ENCODE data around the gene EEIG1.
"Not testable (repeated sequence)": the region's sequence is repeated elsewhere in the genome, so short reads cannot be mapped to it uniquely, and the experiment has no call there.

Gene EEIG1

GRCh38 chr9:127980706-127981558 lies at the start of gene EEIG1:
TSS of gene EEIG1 (minus strand) at chr9:127980989. CDS start at chr9:127980137, 852 bp downstream.
- DNase-seq (ENCODE audit: low read depth), result peak; percentile 97

GRCh38 chr9:128027705-128028104 lies 46.9 kb upstream of the EEIG1 start:
- no peak for DNase-seq (ENCODE audit: low read depth)

- DNase-seq (ENCODE audit: low read depth), result no peak
Measured at GRCh38 chr9:128026773-128027541, 46.2 kb upstream of the EEIG1 start.

GRCh38 chr9:128026255-128026772 lies 45.5 kb upstream of the EEIG1 start:
- peak; percentile 63 for DNase-seq (ENCODE audit: low read depth)

GRCh38 chr9:128025736-128026135 lies 44.9 kb upstream of the EEIG1 start:
- DNase-seq (ENCODE audit: low read depth), result no peak

GRCh38 chr9:128024761-128025308 lies 44.0 kb upstream of the EEIG1 start:
- DNase-seq (ENCODE audit: low read depth), result no peak

- not testable (repeated sequence) for DNase-seq (ENCODE audit: low read depth)
Measured at GRCh38 chr9:128023671-128024070, 42.9 kb upstream of the EEIG1 start.

GRCh38 chr9:128022886-128023285 lies 42.1 kb upstream of the EEIG1 start:
- DNase-seq (ENCODE audit: low read depth), result no peak

- DNase-seq (ENCODE audit: low read depth), result no peak
Measured at GRCh38 chr9:128021098-128021497, 40.3 kb upstream of the EEIG1 start.

GRCh38 chr9:128020692-128021091 lies 39.9 kb upstream of the EEIG1 start:
- DNase-seq (ENCODE audit: low read depth), result no peak

GRCh38 chr9:128015696-128016095 lies 34.9 kb upstream of the EEIG1 start:
- DNase-seq (ENCODE audit: low read depth), result no peak

GRCh38 chr9:128011071-128011817 lies 30.5 kb upstream of the EEIG1 start:
- DNase-seq (ENCODE audit: low read depth), result no peak

GRCh38 chr9:128009639-128010038 lies 28.9 kb upstream of the EEIG1 start:
- DNase-seq (ENCODE audit: low read depth), result no peak

- DNase-seq (ENCODE audit: low read depth), result no peak
Measured at GRCh38 chr9:128008171-128008570, 27.4 kb upstream of the EEIG1 start.

- peak; percentile 89 for DNase-seq (ENCODE audit: low read depth)
Measured at GRCh38 chr9:128007566-128008138, 26.9 kb upstream of the EEIG1 start.

- no peak for DNase-seq (ENCODE audit: low read depth)
Measured at GRCh38 chr9:128006332-128006996, 25.7 kb upstream of the EEIG1 start.

GRCh38 chr9:128005923-128006322 lies 25.1 kb upstream of the EEIG1 start:
- DNase-seq (ENCODE audit: low read depth), result no peak

GRCh38 chr9:128003966-128004604 lies 23.3 kb upstream of the EEIG1 start:
- DNase-seq (ENCODE audit: low read depth), result no peak

GRCh38 chr9:128002959-128003358 lies 22.2 kb upstream of the EEIG1 start:
- no peak for DNase-seq (ENCODE audit: low read depth)

GRCh38 chr9:128001779-128002298 lies 21.1 kb upstream of the EEIG1 start:
- no peak for DNase-seq (ENCODE audit: low read depth)

All from activated T-cell treated with anti-CD3 and anti-CD28 coated beads for 1 hour (primary cell).